HG02852 (cell line): ENCODE data around the gene MOCS1.
"Not testable (repeated sequence)": the region's sequence is repeated elsewhere in the genome, so short reads cannot be mapped to it uniquely, and the experiment has no call there.

Source experiments
- ATAC-seq: cut with Tn5 transposase; IDR thresholded peaks from one replicate; pipeline ENCODE4 v1.9.1; 2021; ENCODE audit warnings: mild to moderate bottlenecking, moderate library complexity; ENCODE audit not compliant: unreplicated experiment

Gene MOCS1

DNA sequence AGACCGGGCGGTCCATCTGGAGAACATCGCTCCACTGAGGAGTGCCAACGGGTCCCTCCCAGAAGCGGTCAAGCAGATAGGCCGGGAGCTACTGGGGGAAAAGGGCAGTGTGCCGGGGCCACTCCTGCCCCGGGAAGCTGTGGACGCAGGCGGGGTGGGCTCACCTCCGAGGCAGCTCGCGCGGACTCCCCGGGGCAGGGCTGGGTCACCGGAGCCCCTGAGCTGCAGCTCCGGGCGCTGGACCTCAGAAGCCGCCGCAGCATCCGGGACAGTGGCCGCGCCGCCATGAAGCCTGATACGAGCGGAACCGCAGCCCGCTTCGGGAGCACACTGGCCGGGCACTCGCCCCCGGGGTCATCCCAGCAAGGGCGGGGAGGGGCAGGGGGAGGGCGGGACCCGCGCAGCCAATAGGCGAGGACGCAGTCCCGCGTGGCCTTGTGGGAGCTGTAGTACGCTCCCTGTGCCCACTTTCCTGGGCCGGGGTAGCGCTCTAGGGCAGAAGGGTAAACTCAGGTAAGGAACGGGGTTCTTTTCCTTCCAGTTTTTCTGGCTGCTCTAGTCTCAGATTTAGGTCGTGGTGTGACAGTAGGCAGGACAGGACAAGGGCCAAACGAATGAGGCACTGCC lies at the start of gene MOCS1:
Gene MOCS1 (minus strand): TSS at position 332 of the 627 bp plus-strand sequence. CDS start 45 bp downstream, at position 287.
- no peak for ATAC-seq

DNA sequence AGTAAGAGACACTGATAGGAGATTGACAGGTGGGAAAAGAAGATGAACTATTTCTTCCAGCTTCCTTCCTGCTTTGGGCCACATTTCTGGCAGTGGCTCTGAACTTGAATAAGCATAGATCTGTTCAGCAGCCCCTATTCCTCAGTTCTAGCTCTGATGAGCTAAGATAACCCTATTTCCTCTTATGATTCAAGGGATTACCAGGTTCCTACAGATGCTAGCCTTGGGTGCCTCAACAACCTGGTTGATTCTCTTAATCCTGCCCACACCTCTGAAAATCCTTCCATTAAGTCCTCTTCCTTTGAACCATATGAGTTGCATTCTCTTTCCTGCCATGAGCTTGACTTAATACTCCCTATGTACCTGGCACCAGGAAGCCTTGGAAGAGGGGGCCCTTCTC lies 49.8 kb upstream of the MOCS1 start:
- ATAC-seq: no peak

DNA sequence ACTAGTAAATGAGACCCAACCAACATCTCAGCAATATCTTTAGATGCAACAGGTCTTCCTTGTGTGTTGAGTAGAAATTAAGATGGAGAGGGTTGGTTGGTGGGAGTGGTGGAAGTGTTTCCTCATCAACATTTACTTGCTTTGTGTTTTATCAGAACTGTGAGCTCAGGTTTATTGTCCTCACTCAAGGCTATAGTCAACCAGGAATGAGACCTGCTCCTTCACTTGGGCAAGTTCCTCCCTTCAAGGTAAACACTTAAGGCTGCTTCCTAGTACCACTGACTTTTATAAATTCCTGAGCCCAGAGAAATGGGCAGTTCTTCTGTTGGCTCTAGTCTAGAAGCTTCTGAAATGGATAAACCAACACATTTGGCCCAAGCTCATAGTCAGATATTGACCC lies 48.9 kb upstream of the MOCS1 start:
- ATAC-seq: no peak

DNA sequence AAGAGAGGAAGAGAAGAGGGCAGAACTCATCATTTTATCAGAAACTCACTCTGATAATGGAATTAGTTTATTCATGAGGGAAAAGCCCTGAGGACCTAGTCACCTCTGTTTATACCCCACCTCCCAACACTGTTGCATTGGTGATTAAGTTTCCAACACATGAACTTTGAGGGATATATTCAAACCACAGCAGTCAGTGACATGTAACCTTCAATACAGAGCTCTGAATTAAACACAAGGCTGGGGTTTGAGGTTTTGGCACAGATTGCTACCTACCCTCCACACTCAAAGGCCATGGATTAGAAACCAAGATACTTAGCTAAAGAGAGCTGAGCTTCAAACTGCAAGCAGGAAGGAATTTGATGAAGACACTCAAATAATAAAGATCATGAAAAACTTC lies 48.5 kb upstream of the MOCS1 start:
- ATAC-seq: no peak

DNA sequence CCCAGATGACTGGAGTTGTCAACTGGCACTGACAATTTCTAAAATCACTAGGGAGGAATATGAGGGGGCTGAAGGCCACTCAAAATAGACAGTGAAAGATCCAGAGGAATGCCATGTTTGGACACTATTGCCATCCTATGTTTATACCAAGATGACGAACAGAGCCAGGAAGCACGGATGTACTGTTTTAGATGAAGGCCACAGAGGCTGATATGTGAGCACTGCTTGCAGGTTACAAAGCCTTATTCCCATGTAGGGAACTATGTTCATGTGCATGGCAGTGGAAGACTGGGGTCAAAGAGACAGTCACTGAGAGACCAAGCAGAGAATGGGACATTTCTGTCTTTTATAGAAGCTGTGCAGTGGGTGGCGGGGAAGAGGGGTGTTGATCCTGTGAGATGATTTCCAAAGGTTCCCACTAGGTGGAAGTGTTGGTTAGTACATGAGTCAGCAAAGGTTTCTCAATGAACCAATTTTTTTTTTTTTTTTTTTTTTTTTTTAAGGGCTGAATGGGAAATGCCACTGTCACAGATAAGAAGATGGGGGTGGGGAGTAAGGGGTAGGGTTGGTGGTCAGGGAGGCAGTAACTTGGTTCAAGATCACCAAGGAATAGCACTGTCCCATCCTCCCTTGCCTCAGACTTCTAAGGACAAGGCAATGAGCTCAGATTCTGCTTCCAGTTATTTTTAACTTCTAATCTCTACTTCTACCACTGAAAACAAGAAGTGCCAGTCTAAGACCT lies 46.7 kb upstream of the MOCS1 start:
- ATAC-seq: no peak

DNA sequence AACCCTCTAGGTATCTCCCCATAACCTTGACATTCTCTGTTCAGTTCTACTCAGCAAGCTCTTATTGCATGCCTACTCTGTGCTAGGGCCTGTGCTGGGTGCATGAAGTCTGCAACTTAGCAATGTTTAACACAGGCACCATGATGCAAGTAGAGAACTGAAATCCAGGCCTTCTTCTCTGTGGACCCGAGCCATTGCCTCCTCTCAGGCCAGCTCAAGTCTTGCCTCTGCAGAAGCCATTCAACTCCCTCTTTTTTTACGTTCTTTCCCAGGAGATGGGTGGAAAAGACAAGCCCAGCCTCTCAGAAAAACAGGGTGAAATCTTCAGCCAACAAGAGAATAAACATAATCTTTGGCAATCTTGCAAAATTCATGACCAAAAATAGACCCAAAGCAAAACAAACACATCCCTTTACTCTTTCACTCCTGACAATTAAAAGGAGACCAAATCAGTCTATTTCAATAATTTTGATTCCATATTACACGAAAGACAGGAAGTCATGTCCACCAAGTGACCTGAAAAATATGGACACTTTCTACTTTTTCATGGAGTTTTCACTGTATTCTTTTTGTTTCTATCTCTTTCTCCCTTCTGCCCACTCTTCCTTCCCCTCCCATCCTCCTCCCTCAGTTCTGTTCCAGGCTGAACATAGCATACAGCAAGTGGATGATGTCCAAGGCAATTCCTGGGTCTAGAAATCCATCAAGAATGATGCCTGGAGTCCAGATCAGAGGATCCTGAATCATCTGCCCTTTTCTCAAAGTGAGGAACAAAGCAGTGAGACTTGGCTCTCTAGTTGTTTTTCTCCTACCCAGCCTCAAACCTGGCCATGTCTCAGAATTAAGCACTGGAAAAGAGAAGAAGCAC lies 45.4 kb upstream of the MOCS1 start:
- ATAC-seq: no peak

DNA sequence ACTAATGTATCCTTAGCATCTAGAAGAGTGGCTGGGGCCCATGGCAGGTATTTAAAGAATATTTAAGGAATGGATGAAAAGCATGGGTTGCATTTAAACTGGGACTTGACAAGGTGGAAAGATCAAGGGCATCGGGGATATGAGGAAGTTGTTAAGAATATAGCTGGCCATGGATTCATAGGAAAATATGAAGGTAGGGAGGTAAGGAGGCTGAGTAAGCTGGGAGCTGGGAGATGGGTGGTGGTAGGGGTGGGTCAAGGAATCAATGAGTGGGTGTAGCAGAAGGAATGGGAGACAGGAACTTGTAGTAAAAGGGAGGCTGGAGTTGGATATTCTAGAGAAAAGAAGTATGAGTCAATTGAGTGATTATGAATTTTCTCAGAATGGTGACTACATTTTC lies 44.0 kb upstream of the MOCS1 start:
- ATAC-seq: no peak

DNA sequence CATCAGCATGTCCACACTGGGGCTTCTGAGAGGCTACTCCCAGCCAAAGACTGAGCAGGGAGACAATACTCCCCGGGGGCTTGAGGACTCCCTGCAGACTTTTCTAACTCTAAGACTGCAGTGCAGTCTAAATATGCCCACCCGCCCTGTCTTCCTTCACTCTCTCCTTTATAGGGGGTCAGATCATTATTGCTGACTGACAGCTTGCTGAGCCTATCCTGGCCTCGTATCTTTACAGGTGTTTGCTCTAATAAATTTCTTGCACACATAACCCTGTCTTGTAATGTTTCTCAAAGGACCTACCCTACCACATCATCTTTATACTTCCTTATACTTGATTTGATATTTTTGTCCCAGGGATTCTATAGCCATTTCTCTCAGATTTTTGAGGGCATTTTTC lies 39.4 kb upstream of the MOCS1 start:
- no peak for ATAC-seq

DNA sequence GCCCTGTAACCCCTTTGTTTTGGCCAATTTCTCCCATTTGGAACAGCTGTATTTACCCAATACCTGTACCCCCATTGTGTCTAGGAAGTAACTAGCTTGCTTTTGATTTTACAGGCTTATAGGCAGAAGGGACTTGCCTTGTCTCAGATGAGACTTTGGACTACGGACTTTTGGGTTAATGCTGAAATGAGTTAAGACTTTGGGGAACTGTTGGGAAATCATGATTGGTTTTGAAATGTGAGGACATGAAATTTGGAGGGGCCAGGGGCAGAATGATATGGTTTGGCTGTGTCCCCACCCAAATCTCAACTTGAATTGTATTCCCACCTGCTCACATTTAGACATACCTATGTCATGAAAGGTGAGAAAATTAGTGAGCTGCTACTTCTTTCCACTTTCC lies 38.5 kb upstream of the MOCS1 start:
- ATAC-seq: not testable (repeated sequence)

DNA sequence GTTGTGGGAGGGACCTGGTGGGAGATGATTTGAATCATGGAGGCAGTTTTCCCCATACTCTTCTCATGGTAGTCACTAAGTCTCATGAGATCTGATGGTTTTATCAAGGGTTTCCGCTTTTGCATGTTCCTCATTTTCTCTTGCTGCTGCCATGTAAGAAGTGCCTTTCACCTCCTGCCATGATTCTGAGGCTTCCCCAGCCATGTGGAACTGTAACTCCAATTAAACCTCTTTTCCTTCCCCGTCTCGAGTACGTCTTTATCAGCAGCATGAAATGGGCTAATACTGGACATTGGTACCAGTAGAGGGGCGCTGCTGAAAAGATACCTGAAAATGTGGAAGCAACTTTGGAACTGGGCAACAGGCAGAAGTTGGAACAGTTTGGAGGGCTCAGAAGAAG lies 36.9 kb upstream of the MOCS1 start:
- ATAC-seq: not testable (repeated sequence)

DNA sequence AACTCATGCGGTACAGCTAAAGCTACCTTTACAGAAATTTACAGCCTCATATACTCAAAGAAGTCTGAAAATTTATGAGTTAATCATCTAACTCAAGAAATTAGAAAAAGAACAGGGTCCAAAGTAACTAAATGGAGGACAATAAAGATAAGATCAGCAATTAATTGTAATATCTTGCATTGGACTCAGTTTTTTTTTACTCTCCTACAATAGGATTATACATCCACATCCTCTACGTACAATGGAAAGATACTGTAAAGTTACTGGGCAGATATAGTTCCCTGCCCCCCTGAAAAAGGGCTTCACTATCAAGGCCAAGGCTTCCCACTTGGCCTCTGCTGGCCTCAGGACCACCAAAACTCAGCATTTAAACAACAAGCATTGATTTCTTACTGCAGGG lies 31.5 kb upstream of the MOCS1 start:
- ATAC-seq: no peak

DNA sequence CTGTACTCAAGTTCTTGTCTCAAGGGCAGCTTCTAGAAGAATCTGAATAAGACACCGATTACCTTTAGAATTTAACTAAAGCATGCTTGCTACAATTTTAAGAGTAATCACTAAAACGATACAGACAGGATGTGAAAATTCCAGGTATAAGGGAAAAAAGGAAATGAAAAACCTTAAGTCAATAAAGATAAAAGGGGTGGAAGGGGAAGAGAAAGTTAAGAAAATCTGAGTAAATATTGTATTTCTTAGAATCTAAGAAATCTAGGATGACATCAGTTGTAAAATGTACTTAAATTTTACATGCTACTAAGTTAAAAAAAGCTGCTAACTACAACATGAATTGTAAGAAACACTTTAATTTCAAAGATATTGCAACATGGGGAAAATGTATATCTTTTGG lies 30.3 kb upstream of the MOCS1 start:
- no peak for ATAC-seq

DNA sequence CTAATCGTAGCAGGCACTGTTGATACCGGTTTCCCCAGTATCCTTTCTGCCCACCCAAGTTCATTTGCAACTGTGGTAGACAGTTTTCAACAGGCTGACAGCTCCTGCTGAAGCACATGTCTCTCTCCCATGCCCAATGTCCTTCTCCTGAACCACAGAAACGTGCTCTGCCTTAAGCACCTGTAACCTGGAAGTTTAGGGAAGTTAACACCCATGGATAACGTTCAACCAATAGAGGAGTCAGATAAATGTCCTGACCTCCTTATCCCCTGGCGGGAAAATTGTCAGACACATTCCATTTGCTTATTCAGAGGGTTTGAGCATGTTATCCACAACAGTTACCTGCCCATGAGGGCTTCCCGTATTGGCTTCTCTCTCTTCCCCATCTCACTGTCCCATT lies 29.8 kb upstream of the MOCS1 start:
- ATAC-seq: no peak

DNA sequence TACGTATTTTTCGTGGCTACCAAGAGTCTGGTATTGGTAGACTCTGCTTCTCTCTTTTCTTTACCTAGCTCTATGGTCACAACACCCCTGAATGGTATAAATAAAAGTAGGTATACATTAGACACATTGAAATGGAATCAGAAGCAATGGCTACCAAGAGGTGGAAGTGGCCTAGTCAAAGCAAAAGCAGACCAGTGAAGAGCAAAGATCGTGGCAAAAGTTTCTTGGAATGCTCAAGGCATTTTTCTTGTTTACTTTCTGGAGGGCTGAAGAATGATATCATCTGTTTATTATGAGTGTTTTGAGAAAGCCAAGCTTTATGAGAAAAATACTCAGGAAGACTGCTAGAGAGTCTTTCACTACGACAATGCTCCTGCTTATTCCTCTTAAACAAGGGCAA lies 28.6 kb upstream of the MOCS1 start:
- no peak for ATAC-seq

DNA sequence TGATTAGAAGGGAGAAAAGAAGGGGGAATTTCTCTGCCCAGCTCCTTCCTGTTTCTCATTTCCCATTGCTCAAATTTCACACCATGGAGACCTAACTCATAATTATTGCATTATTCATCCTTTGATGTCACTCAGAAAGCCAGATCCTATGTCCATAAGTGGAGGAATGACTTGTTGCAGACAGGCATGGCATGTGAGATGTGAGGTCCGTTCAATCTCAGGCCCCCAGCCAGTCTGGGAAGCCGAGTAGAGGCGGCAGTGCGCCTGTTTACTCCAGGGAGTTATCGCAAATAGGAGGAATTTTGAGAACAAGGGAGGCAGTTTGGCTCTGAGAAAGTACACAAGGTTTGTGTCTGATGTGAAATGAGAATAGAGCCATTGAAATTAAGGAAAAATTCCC lies 26.9 kb upstream of the MOCS1 start:
- no peak for ATAC-seq

DNA sequence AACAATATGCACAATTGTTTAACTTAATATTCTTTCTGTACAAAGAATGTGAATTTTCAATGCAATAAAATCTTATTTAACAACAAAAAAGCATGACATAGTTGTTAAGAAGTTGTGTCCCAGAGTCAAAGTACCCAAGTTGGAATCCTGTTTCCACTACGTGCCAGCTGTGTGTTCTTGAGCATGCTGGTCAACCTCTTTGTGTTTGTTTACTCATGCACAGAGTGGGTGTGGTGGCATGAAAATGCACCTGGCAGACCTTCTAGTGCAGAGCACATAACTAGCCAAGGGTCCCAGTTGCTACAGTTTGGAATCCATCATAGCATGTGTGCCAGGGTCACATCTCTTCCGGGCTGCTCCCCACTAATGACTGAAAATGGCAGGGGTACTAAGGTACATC lies 24.7 kb upstream of the MOCS1 start:
- ATAC-seq: no peak

DNA sequence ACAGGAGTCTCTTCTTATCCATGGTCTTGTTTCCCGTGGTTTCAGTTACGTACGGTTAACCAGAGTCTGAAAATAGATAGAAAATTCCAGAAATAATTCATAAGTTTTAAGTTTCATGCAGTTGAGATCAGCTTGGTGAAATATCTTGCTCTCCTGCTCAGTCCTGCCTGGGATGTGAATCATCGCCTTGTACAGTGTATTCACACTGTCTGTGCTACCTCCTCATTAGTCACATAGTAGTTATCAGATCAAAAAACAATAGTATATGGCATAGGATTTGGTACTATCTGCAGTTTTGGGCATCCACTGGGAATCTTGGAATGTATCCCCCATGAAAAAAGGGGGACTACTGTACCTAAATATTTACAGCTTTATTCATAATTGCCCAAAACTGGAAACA lies 22.7 kb upstream of the MOCS1 start:
- no peak for ATAC-seq

DNA sequence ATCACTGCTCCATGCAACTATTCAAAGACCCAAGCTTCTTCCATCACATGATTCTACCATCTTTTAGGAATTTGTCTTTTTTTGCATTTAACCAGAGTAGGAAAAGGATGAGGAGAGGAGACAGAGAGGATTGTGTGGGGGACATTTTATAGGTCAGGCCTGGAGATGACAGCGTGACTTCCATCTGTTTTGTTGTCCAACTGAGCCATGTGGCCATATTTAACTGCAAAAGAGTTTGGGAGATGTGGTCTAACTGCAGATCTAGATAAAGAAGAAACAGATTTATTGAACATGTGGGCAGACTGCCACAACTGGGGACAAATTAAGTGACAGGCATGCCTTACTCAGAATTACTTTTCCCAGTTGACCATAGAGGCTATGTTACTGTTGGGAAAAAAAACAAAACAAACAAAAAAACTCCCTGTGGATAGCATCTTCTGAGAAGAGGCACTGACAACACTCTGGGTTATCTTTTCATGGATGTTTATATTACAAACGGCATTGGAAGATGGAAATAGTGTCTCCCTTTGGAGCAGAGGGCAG lies 18.9 kb upstream of the MOCS1 start:
- ATAC-seq: no peak

DNA sequence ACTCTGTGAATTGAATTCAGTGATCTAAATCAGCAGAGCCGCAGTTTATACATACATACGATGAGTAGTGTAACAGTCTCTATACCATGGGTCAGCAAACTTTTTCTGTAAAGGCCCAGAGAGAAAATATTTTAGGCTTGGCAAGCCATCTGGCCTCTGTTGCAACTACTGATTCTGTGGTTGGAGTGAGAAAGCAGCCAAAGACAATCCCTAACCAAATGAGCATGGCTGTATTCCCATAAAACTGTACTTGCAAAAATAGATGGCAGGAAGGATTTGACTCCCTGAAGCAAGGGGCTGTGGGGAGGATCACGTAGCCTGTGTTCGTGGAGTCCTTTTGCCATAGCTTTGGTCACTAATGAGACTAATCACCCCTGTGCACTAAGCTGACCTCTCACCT lies 17.9 kb upstream of the MOCS1 start:
- no peak for ATAC-seq

DNA sequence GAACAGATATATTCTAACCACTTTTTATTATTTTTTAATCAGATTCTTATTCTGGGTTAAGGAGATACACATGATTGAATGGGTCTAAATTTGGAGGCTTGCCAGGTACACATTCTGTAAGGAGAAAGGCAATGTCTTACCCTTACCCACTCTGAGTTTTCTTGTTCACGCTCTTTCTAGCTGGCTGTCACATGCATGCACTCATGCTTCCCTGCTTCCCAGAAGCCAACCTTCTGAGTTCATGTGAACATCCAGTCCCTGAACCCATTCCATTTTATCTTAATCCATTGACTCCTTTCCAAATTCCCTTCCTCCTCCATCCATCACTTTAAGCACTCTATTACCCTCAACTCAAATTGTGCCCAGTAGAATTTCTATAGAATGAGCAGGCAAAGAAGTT lies 17.5 kb upstream of the MOCS1 start:
- ATAC-seq: no peak

DNA sequence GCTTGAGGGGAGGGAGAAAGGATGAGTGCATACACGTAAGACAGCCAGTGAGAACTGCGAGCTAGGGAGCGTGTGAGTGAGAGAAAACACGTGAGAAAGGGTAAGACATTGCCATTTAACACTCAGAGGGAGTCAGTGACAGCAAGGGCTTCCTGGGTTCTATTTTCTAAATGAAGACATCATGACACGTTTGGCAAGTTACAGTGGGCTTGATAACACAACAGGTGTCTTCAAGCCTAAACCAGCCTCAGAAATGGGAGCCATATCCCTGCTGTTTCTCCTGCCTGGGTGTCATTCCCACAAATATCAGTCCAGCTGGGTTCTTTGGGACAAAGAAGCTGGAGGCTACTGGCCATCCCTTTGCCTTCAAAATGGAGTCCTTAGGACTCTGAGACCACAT lies 16.9 kb upstream of the MOCS1 start:
- no peak for ATAC-seq
